Measurements from ENCODE around the gene PLSCR3.

The PLSCR3 gene

DNA sequence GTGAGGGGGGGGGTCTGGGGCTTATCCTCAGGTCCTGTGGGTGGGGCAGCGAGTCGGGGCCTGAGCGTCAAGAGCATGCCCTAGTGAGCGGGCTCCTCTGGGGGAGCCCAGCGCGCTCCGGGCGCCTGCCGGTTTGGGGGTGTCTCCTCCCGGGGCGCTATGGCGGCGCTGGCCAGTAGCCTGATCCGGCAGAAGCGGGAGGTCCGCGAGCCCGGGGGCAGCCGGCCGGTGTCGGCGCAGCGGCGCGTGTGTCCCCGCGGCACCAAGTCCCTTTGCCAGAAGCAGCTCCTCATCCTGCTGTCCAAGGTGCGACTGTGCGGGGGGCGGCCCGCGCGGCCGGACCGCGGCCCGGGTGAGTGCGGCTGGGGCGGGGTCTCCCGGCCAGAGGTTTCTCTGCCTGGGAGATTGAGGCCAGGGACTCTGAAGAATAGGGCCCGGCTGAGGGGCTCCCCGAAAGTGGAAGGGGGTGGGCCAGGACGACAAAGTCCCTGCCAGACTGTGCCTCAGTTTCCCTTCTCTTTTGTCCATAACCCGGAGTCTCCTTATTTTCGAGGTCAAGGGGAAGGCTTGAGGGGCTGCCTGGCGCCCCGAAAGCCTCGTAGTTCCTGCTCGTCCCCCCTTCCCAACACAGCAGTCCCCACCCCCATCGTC, 45.3 kb upstream of the PLSCR3 start, which contains the start of gene FGF11:
Gene FGF11 (plus strand): TSS at position 51 of the 651 bp plus-strand sequence. CDS start 109 bp downstream, at position 160.
- peak within 1 kb of the TSS; percentile 46 for H3K4me3 ChIP-seq (ENCODE audit: low read depth, low read length)
- TF ChIP-seq, protein P1, sequence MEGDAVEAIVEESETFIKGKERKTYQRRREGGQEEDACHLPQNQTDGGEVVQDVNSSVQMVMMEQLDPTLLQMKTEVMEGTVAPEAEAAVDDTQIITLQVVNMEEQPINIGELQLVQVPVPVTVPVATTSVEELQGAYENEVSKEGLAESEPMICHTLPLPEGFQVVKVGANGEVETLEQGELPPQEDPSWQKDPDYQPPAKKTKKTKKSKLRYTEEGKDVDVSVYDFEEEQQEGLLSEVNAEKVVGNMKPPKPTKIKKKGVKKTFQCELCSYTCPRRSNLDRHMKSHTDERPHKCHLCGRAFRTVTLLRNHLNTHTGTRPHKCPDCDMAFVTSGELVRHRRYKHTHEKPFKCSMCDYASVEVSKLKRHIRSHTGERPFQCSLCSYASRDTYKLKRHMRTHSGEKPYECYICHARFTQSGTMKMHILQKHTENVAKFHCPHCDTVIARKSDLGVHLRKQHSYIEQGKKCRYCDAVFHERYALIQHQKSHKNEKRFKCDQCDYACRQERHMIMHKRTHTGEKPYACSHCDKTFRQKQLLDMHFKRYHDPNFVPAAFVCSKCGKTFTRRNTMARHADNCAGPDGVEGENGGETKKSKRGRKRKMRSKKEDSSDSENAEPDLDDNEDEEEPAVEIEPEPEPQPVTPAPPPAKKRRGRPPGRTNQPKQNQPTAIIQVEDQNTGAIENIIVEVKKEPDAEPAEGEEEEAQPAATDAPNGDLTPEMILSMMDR (IDR thresholded peaks at IDR 0.05; ENCODE audit: low read depth, low read length) = no peak

DNA sequence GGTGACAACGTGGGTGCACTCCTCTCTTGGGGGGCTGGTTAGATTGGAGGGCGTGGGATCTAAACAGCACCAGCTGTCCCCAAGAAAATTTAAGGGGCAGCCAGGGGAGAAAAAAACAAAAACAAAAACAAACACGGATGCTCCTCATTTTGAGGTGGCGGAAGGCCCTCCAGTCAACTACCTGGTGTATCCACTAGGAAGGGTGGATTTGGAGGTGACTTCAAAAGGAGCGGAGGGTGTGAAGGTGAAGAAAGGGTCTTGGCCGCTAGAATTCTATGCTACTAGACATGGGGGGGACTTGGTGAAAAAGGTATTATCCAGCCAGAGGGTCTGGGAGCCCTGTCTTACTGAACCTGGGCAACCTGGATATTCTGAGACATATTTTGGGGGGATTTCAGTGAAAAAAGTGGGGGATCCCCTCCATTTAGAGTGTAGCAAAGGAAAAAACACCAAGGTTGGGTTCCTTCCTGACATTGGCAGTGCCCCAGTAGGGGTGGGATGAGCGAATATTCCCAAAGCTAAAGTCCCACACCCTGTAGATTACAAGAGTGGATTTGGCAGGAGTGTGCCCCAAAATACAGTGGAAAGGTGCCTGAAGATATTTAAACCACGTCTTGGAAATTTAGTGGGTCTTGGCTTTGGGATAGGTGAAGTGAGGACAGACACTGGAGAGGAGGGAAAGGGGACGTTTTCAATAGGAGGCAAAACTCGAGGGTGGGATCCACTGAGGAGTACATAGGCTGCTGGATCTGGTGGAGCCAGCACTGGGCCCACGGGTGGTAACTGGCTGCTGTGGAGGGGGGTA, 44.5 kb upstream of the PLSCR3 start:
- no peak overlapping the region for H3K4me3 ChIP-seq (ENCODE audit: low read depth, low read length)
- TF ChIP-seq, protein P1 (IDR thresholded peaks at IDR 0.05; ENCODE audit: low read depth, low read length) = no peak

DNA sequence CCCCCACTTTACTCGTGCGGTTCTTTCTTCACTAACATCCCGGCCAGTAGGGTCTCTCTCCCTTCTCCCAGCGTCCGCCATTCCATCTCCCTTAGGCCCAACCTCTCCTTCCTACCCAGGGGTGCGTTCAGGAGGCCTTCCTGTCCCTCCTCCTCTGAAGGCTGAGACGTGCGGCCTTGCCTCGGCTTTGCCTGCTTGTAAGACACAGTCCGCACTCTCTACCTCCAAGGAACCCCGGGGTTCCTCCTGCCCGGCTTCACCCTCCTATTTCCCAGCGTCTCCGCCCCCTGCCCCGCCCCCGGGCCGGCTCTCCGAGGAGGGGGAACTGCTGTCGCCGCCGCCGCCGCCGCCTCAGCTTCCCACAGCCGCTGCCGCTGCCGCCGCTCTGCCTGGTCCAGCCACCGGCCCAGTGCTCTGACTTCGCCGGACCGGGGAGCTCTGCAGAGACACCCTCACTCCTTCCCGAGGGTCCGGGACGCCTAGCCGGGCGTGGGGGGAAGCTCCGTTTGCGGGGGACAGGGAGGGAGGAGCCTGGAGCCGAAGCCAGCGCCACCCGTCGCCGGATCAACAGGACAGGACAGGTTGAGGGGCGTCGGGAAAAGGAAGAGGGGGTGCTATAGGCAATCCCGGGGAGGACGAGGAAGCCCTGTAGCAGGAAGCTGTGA, 43.8 kb upstream of the PLSCR3 start:
- TF ChIP-seq, protein P1 (IDR thresholded peaks at IDR 0.05; ENCODE audit: low read depth, low read length) = no peak
- H3K4me3 ChIP-seq (ENCODE audit: low read depth, low read length) = no peak overlapping the region

DNA sequence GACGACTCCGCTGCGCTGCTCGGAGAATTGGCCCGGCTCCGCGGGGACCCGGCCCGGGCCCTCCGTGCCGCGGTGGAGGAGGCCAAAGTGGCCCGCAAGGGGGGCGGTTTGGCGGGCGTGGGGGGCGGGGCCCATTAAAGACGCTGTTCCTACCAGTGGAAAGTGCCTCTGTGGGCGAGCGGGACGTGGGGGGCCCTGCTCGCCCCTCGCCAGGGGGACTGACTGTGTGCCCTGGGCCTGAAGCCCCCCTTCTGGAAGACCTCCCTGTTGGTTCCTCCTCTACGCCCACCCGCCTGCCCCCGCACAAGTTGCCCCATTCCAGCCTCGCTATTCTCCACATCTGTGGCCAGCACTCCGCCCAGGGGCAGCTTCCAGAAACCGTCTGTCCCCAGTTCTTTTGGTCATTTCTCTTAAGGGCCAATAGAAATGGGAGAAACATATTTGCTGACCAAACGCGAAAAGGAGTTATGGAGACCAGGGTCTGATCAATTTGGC, 43.1 kb upstream of the PLSCR3 start:
- peak overlapping the region; percentile 35 for H3K4me3 ChIP-seq (ENCODE audit: low read depth, low read length)
- TF ChIP-seq, protein P1 (IDR thresholded peaks at IDR 0.05; ENCODE audit: low read depth, low read length) = no peak

DNA sequence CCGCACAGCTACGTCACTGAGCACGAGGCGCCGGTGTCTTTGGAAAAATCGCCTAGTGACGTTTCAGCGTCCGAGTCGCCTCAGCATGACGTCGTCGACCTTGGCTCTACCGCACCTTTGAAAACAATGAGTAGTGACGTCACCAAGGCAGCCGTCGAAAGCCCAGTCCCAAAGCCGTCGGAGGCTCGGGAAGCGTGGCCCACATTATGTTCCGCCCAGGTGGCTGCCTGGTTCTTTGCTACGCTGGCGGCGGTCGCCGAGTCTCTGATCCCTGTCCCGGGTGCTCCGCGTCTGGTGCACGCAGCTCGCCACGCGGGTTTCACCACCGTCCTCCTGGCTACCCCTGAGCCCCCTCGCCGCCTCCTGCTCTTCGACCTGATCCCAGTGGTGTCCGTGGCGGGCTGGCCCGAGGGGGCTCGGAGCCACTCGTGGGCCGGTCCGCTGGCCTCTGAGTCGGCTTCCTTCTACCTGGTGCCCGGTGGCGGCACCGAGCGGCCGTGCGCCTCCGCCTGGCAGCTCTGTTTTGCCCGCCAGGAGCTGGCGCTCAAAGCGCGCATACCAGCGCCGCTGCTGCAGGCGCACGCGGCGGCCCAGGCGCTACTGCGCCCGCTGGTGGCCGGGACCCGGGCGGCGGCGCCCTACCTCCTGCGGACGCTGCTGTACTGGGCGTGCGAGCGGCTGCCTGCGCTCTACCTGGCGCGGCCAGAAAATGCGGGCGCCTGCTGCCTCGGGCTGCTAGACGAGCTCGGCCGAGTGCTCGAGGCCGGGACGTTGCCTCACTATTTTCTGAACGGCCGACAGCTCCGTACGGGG, 42.4 kb upstream of the PLSCR3 start:
- TF ChIP-seq, protein P1 (IDR thresholded peaks at IDR 0.05; ENCODE audit: low read depth, low read length) = peak; percentile 71
- peak overlapping the region; percentile 35 for H3K4me3 ChIP-seq (ENCODE audit: low read depth, low read length)

DNA sequence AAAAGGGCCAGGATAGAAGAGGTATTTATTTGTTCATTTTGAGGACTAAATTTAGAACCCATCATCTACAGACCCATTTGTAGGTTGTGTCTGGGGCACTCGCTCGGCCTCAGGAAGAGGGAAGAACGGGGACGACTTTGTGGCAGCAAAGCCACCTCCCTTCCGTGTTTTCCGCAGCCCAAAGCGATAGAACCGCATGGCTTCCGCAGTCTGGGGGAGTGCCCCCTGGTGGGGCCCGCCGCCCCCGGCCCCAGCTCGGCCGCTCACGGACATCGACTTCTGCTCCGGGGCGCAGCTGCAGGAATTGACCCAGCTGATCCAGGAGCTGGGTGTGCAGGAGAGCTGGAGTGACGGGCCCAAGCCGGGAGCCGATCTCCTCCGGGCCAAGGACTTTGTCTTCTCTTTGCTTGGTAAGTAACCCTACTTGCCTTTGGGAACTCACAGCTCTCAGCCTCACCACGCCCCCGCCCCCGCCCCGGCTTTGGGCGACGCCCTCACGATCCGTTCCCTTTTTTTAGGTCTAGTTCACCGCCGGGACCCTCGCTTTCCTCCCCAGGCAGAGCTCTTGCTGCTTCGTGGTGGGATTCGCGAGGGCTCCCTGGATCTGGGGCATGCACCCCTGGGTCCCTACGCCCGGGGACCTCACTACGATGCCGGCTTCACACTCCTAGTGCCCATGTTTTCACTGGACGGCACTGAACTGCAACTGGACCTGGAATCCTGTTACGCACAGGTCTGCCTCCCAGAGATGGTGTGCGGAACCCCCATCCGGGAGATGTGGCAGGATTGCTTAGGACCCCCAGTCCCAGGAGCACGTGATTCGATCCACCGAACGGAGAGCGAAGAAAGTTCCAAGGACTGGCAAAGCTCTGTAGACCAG, 41.6 kb upstream of the PLSCR3 start:
- TF ChIP-seq, protein P1 (IDR thresholded peaks at IDR 0.05; ENCODE audit: low read depth, low read length) = no peak
- H3K4me3 ChIP-seq (ENCODE audit: low read depth, low read length) = peak overlapping the region; percentile 44

All from WI38 (cell line).